Superior temporal gyrus (tissue), 1 donor: ENCODE measurements around the gene SLC5A10.
"Not testable (repeated sequence)": the region's sequence is repeated elsewhere in the genome, so short reads cannot be mapped to it uniquely, and the experiment has no call there.

ENCODE experiments used
- DNase-seq: peaks from one replicate; pipeline ENCODE4 v3.0.0-alpha.2; 2016; ENCODE audit errors: extremely low spot score

The SLC5A10 gene

DNA sequence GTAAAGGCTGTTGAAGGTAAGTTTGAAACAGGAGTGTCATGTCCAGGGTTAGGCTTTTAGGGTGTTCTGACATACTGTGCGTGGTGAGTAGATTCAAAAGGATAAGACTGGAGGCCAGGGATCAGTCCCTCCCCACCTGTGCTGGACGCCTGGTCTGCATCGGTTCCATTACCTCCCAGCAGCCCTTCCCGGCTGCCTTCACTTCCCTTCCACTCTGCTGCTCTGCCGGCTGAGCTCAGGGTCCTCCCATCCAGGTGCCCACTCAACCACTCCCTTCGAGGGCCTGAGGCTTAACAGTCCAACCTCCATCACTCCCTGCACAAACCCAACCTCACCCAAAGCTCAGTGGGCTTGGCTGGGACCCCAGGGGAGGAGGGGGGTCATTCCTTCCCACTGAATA, 4.1 kb upstream of the SLC5A10 start:
- DNase-seq = no peak

- DNase-seq = no peak
Measured at GRCh38 chr17:18948476-18949006, 3.4 kb upstream of the SLC5A10 start.

DNA sequence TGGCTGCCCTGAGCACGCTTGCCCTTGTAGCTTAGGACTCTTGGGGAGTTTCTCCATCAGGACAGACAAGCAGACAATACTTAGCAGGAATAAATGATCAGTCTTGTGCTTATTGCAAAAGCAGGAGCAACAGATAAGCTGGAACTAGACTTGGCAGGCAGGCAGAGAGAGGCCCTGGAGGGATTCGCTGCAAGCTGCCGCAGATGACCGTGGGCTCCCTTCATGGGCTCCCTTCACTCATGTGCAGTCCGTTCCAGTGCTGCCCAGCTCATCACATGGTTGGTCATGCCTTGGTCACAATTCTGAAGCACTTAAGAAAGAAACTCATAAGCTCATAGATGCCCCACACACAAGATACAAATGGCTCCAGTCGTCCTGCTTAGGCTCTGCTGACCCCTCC, 2.4 kb upstream of the SLC5A10 start:
- DNase-seq = no peak

DNA sequence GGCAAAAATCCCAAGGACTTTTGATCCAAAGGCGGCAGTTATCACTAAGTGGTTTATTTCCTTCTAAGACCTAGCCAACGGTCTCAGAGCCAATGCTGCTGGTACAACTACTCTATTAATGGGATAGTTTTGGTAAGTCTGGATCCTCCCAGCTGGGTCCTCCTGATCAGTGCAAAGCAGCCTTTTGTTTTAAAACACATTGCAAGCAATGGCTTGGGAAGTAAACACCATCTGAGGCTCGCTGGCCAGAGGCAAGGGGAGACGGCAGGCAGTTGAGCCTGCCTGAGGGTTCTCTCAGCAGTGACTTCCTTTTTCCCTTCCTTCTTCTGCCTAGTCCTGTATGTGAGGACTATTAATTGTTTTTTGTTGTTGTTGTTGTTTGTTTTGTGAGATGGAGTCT, 1.6 kb upstream of the SLC5A10 start:
- no peak for DNase-seq

DNA sequence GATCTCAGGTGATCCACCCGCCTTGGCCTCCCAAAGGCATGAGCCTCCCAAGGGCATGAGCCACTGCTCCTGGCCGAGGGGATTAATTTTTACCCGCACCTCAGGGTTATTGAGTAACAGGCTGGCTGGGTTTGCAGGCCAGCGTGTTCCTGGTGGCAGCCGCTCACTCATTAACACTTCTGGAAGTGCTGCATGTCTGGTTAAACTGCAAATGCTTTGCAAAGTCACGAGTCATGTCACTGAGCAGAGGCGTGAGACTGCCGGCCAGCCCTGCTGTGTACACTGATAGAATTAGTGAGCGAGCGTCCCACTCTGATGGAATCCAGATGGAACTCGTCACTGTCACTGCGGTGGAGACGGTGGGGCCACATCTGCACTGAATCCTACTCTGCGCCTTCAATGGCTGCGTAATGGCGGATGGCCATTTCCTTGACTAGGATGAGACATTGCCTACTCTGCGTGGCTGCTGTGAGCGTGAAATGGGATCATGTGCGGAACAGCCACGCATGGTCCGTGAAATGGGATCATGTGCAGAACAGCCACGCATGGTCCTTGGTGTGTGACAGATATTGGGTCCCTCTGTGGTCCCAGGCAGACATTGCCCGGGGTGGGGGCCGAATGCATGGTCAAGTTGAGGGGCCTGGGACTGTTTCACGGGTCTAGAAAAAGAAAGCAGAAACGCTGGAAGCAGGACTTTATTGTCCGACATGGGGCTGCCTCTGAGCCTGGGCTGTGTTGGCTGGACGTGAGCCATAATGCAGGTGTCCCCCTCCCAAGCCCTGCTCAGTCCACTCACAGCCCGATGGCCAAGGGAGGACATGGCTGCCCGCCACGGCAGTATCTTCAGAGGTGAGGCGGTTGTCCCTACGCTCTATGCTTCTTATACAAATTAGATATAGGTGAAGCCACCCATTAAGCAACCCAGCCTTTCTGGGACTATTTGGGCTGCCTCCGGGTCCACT, 740 bp upstream of the SLC5A10 start:
- no peak for DNase-seq

DNA sequence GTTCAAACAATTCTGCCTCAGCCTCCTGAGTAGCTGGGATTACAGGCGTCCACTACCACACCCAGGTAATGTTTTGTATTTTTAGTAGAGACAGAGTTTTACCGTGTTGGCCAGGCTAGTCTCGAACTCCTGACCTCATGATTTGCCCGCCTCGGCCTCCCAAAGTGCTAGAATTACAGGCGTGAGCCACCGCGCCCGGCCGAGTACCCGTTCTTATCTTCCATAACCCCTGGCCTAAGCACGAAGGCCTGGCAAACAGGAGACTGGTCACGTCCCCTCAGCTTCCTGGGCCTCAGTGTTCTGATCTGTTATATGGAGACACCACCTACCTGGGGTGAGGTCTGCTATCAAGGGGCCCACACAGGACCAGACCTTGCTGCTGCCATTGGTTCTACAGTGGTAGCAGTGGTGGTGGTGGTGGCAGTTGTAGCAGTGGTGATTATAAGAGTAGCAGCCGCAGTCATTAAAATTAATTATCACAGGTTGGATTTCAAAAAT, 1.3 kb downstream of the SLC5A10 start:
- no peak for DNase-seq

GRCh38 chr17:18954321-18954720, 2.4 kb downstream of the SLC5A10 start:
- DNase-seq = no peak

GRCh38 chr17:18955009-18955408, 3.0 kb downstream of the SLC5A10 start:
- no peak for DNase-seq

DNA sequence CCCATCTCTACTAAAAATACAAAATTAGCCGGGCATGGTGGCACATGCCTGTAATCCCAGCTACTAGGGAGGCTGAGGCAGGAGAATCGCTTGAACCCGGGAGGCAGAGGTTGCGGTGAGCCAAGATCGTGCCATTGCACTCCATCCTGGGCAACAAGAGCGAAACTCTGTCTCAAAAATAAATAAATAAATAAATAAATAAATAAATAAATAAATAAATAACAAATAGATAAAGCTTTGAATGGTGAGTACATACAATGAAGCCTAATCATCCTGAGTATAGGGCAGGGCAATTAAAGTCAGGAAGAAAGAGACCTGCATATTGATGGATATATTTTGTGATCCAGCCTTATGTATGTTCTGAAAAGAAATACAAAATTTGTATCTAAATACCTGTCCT, 4.1 kb downstream of the SLC5A10 start:
- not testable (repeated sequence) for DNase-seq

- DNase-seq = no peak
Measured at GRCh38 chr17:18956581-18956980, 4.6 kb downstream of the SLC5A10 start.

- no peak for DNase-seq
Measured at GRCh38 chr17:18957831-18958230, 5.9 kb downstream of the SLC5A10 start.

DNA sequence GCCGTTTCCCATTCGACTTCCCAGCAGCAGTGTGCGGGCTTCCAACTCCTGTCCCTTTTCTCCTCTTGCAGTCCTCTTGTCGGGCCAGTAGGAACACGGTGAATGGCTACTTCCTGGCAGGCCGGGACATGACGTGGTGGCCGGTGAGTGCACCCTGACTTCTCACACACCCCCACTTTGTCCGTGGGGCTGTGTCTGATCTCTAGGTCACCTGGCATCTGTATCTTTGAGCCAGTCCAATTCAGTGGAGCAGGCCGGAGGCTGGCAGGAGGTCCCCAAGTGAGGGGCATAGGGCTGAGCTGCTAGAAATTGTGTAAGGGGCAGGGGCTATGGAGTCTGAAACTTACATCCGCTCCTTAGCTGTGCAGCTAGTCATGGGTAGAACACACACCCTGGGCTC, 6.6 kb downstream of the SLC5A10 start:
- DNase-seq = no peak

DNA sequence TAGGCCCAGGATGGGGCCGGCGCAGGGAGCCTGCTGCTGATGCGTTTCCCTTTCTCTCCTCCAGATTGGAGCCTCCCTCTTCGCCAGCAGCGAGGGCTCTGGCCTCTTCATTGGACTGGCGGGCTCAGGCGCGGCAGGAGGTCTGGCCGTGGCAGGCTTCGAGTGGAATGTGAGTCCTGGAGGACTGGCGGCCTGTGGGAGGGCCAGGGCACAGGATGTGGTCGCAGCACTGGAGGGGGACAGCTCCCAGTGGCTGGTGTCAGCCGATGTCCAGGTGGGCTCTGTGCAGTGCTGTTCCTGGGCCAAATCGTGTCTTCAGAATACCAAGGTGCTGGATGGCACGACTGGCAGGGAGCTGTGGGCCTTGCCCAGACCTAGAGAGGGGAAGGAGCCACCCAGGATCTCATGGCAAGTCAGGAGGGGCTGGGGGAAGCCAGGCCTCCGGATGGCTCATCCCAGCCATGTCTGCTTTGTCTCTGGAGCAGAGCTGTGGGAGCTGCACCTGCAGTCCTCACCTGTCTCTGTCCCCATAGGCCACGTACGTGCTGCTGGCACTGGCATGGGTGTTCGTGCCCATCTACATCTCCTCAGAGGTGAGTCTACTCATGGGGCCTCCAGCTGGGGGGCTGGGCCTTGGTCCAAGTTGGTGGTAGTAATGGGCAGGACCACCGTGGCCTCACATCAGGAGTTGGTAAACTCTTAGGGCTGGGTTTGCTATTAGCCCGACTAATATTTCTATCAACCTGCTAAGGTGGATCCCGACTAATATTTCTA, 7.3 kb downstream of the SLC5A10 start:
- DNase-seq = no peak

GRCh38 chr17:18959845-18960240, 7.9 kb downstream of the SLC5A10 start:
- no peak for DNase-seq

- no peak for DNase-seq
Measured at GRCh38 chr17:18960241-18960665, 8.3 kb downstream of the SLC5A10 start.

- peak; percentile 50 for DNase-seq
Measured at GRCh38 chr17:18960803-18961511, 9.0 kb downstream of the SLC5A10 start.

GRCh38 chr17:18961634-18962493, 9.9 kb downstream of the SLC5A10 start:
- no peak for DNase-seq

DNA sequence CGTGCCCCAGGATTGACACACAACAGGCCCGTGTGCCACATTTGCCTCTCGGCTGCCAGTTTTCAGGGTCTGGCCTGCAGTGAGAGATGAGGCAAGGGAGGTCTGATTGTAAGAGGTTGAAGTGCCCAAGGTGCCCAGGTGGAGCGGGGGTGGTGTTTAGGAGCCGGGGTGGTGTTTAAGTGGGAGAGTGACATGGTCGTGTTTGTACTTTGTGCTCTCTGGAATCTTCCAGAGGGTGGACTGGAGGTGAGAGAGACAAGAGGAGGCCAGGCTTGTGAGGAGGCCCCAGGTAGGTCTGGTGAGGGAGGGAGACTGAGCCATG, 10.5 kb downstream of the SLC5A10 start:
- no peak for DNase-seq

DNA sequence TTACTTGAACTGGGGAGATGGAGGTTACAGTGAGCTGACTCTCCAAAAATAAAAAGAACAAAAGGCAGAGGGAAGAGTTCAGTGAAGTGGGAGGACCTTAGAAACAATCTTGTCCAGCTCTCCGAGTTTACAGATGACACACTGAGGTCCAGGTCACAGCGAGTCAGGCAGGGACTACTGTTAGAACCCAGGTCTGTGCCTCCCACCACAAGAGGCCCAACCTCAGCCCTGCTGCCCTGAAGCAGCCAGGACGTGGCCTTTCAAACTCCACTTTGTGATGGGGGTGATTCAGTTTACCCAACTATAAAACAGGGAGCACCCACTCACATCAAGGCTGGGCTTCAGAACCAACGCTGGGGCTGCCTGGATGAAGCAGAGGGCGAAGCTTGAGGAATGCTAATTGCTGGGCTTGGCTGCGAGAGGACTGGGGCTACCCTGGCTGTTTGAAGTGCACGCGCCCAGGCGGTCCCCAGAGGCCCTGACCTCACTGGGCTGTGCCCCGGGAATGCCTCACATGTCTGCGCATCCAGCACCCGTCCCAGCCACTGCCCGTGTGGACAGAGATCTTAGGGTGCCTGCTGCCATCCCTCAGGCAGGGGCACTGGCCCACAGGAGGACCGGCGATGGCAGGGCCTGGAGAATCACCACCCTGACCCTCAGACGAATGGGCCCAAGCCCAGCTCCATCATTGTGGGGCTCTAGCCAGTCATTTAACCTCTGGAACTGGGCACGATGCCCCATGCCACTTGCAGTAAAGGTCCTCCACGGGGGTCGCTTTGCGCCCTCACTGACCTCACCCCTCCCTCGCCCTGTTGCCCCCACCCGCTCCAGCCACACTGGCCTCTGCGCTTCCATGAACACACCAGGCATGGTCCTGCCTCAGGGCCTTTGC, 11.4 kb downstream of the SLC5A10 start:
- DNase-seq = no peak

DNA sequence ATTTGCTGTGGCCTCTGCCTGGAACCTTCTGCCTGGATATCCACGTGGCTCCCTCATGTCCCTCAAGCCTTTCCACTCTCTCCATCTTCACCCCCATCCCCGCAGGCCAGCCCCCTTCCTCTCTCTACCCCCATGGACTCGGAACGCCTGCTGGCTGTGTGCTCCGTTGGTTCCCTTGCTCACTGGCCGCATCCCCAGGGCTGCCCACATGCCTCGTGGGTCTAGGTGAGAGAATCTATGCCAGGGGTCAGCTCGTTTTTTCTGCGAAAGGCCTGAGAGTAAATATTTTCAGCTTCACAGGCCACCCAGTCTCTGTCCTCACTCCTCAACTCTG, 12.0 kb downstream of the SLC5A10 start:
- DNase-seq = no peak
